Fibroblast of lung (primary cell): Measurements from ENCODE around the gene STRN3.

Experiments used
- CTCF ChIP-seq, 2 donors: IDR thresholded peaks in 1 of 2; conservative IDR thresholded peaks in 1 of 2; 1 replicate in 1 of 2; 2 replicates in 1 of 2; pipeline ENCODE4 v1.5.1; 2011 to 2012; ENCODE audit warnings: low read length in 2 of 2, control low read depth in 1 of 2, inconsistent platforms in 1 of 2, low read depth in 1 of 2, mild to moderate bottlenecking in 1 of 2
- EZH2 ChIP-seq: IDR thresholded peaks from 2 replicates; pipeline ENCODE4 v1.5.1; 2012; ENCODE audit warnings: low read length, control low read depth, mild to moderate bottlenecking; ENCODE audit errors: missing control alignments

DNA sequence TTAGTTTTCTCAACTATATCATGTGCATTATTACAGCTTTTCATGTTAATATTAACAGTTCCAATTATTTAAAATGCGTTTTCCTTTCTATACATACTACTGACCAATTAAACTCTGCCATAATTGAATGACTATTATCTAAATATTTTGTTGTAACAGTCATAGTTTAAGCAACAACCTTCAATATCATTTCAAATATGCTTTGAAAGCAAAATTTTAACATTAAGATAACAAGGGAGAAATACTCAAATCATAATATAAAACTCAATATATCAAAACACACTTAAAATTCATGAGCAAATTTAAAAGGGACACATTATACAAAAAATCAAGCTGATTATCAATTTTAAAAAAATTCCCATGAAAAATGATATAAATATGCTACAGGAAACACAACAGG, 111.4 kb downstream of the STRN3 start:
- TF ChIP-seq EZH2 (no peak), CTCF (conservative IDR thresholded peaks at IDR 0.05 in 1 of 2, IDR thresholded peaks at IDR 0.05 in 1 of 2; ENCODE audit: low read depth in 1 of 2, low read length in 2 of 2) (no peak)
